ENCODE results near the gene FREY1. TPM values are rescaled to one million over a fixed set of nuclear protein-coding genes. Genes with fewer than 3 reads are reported as not detected.

FREY1 gene
- total RNA-seq, 1 donor from 2014 or later = not detected

GRCh38 chr11:45935349-45936064 lies 28.4 kb upstream of the FREY1 start:
- intact Hi-C loops (cut with DNase I) = no loop called here
- Histone ChIP-seq H3K27ac (no peak overlapping the region), H3K4me3 (no peak overlapping the region), H3K27me3 (no peaks in the 10 kb centered on the region), H3K4me1 (peaks cover 18% of the 10 kb centered on the region), H3K9me3 (no peaks in the 10 kb centered on the region), H3K36me3 (peaks cover 0 to 46% of the 10 kb centered on the region in 2 donors)
- no peak for TF ChIP-seq POLR2A (IDR thresholded peaks at IDR 0.05)
- TF ChIP-seq CTCF (IDR thresholded peaks at IDR 0.05) = no peak
- no peak for DNase-seq (ENCODE audit: extremely low spot score in 2 of 2)

- H3K4me1 ChIP-seq = peaks cover 25% of the 10 kb centered on the region
- no peak overlapping the region for H3K4me3 ChIP-seq
- DNase-seq (ENCODE audit: extremely low spot score in 2 of 2) = no peak
- no peaks in the 10 kb centered on the region for H3K27me3 ChIP-seq
- H3K9me3 ChIP-seq = no peaks in the 10 kb centered on the region
- no peak overlapping the region for H3K27ac ChIP-seq
- TF ChIP-seq POLR2A (IDR thresholded peaks at IDR 0.05) = no peak
- no peak for TF ChIP-seq CTCF (IDR thresholded peaks at IDR 0.05)
- no peak for TF ChIP-seq POLR2AphosphoS5 (IDR thresholded peaks at IDR 0.05; ENCODE audit: insufficient read depth in 1 of 2, low read depth in 1 of 2)
- H3K36me3 ChIP-seq = peaks cover 0 to 46% of the 10 kb centered on the region in 2 donors
- intact Hi-C loops (cut with DNase I) = no loop called here
Observed at GRCh38 chr11:45934580-45935318, 27.7 kb upstream of the FREY1 start.

- H3K27ac ChIP-seq = no peak overlapping the region
- H3K9me3 ChIP-seq = no peaks in the 10 kb centered on the region
- peaks cover 0 to 46% of the 10 kb centered on the region in 2 donors for H3K36me3 ChIP-seq
- DNase-seq (ENCODE audit: extremely low spot score in 2 of 2) = no peak
- peaks cover 32% of the 10 kb centered on the region for H3K4me1 ChIP-seq
- H3K4me3 ChIP-seq = no peak overlapping the region
- H3K27me3 ChIP-seq = no peaks in the 10 kb centered on the region
- intact Hi-C loops (cut with DNase I) = no loop called here
- TF ChIP-seq POLR2AphosphoS5 (IDR thresholded peaks at IDR 0.05; ENCODE audit: insufficient read depth in 1 of 2, low read depth in 1 of 2) = no peak
- TF ChIP-seq POLR2A (IDR thresholded peaks at IDR 0.05) = no peak
- no peak for TF ChIP-seq CTCF (IDR thresholded peaks at IDR 0.05)
Observed at GRCh38 chr11:45933846-45934579, 26.9 kb upstream of the FREY1 start.

- intact Hi-C loops (cut with DNase I) = no loop called here
- Histone ChIP-seq H3K36me3 (peaks cover 0 to 44% of the 10 kb centered on the region in 2 donors), H3K27ac (no peak overlapping the region), H3K27me3 (no peaks in the 10 kb centered on the region), H3K4me1 (peaks cover 32% of the 10 kb centered on the region), H3K9me3 (no peaks in the 10 kb centered on the region), H3K4me3 (peak overlapping the region in 1 of 2 donors; percentile 11)
- TF ChIP-seq POLR2A (IDR thresholded peaks at IDR 0.05) = no peak
- TF ChIP-seq POLR2AphosphoS5 (IDR thresholded peaks at IDR 0.05; ENCODE audit: insufficient read depth in 1 of 2, low read depth in 1 of 2) = peak in 1 of 2 donors; percentile 32
- peak in 1 of 2 donors; percentile 86 for DNase-seq (ENCODE audit: extremely low spot score in 2 of 2)
Observed at GRCh38 chr11:45933131-45933831, 26.2 kb upstream of the FREY1 start.

- DNase-seq (ENCODE audit: extremely low spot score in 2 of 2) = peak in 1 of 2 donors; percentile 86
- Histone ChIP-seq H3K9me3 (no peaks in the 10 kb centered on the region), H3K27me3 (no peaks in the 10 kb centered on the region), H3K4me1 (peaks cover 32% of the 10 kb centered on the region), H3K4me3 (peak overlapping the region in 1 of 2 donors; percentile 11), H3K36me3 (peaks cover 0 to 33% of the 10 kb centered on the region in 2 donors), H3K27ac (peak overlapping the region; percentile 45)
- TF ChIP-seq CTCF (IDR thresholded peaks at IDR 0.05) = no peak
- TF ChIP-seq POLR2AphosphoS5 (IDR thresholded peaks at IDR 0.05; ENCODE audit: insufficient read depth in 1 of 2, low read depth in 1 of 2) = no peak
- TF ChIP-seq POLR2A (IDR thresholded peaks at IDR 0.05) = no peak
- intact Hi-C loops (cut with DNase I) = no loop called here
Observed at GRCh38 chr11:45932217-45932616, 25.1 kb upstream of the FREY1 start.
